Ovary (tissue), 3 donors: ENCODE results near the gene YARS1.

Experiments
- POLR2A ChIP-seq: fragments of 450-650 bp; IDR thresholded peaks from one replicate; pipeline ENCODE4 v1.6.1; 2017; ENCODE audit warnings: antibody characterized with exemption, mild to moderate bottlenecking, moderate library complexity
- TF ChIP-seq, protein P1 (sequence below), 3 donors: fragments of 450-650 bp in 2 of 3; fragments of 200-600 bp in 1 of 3; IDR thresholded peaks; one replicate each; pipeline versions ENCODE4 v1.5.1 to v1.8.0; 2016 to 2022; ENCODE audit warnings: antibody characterized with exemption in 3 of 3, mild to moderate bottlenecking in 1 of 3
- donor health status: DM: no; HTN: no; CAD: no.

DNA sequence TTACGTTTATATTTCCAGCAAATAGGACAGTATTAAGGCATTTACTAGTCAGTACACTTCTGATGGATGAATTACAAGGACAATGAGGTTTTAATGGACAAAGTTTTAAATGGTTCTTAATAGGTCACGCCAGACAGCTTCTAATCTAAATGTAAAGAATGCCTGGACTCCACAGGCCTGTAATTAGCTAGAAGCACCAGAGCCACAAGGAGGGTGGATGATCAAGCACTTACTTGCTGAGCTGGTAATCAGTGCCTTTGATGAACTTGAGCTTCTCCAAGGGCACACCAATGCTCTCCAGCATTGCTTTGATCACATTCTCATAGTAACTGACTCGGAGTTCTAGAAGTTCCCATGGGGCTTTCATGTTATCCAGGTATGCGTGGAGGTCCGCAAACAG is 6.8 kb downstream of the YARS1 start:
- TF ChIP-seq, protein P1, sequence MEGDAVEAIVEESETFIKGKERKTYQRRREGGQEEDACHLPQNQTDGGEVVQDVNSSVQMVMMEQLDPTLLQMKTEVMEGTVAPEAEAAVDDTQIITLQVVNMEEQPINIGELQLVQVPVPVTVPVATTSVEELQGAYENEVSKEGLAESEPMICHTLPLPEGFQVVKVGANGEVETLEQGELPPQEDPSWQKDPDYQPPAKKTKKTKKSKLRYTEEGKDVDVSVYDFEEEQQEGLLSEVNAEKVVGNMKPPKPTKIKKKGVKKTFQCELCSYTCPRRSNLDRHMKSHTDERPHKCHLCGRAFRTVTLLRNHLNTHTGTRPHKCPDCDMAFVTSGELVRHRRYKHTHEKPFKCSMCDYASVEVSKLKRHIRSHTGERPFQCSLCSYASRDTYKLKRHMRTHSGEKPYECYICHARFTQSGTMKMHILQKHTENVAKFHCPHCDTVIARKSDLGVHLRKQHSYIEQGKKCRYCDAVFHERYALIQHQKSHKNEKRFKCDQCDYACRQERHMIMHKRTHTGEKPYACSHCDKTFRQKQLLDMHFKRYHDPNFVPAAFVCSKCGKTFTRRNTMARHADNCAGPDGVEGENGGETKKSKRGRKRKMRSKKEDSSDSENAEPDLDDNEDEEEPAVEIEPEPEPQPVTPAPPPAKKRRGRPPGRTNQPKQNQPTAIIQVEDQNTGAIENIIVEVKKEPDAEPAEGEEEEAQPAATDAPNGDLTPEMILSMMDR (IDR thresholded peaks at IDR 0.05) = no peak
- TF ChIP-seq POLR2A = no peak
